Suprapubic skin (tissue), 4 donors: ENCODE results near the gene USP6NL. TPM values are rescaled to one million over a fixed set of nuclear protein-coding genes. Genes with fewer than 3 reads are reported as not detected.
A peak's percentile ranks its signal among the peaks of the same experiment; 100 is the strongest.
"Not testable (repeated sequence)": the region's sequence is repeated elsewhere in the genome, so short reads cannot be mapped to it uniquely, and the experiment has no call there.

Experiments
- DNase-seq, 2 donors: peaks; one replicate each; pipeline ENCODE4 v3.0.0-alpha.2; 2019; ENCODE audit warnings: low spot score in 2 of 2
- H3K27ac ChIP-seq: fragments of 200-600 bp; sonication (generic); one replicate; pipeline ENCODE4 v1.5.1; 2019
- H3K27me3 ChIP-seq: fragments of 200-600 bp; sonication (generic); one replicate; pipeline ENCODE4 v1.5.1; 2019
- H3K36me3 ChIP-seq: fragments of 200-600 bp; sonication (generic); one replicate; pipeline ENCODE4 v1.5.1; 2019
- H3K4me1 ChIP-seq: fragments of 200-600 bp; sonication (generic); one replicate; pipeline ENCODE4 v1.5.1; 2019
- H3K4me3 ChIP-seq: fragments of 200-600 bp; sonication (generic); one replicate; pipeline ENCODE4 v1.5.1; 2019; ENCODE audit warnings: mild to moderate bottlenecking
- H3K9me3 ChIP-seq: fragments of 200-600 bp; sonication (generic); one replicate; pipeline ENCODE4 v1.5.1; 2019
- CTCF ChIP-seq, 2 donors: fragments of 200-600 bp in 1 of 2; fragments of 450-650 bp in 1 of 2; sonication (generic) in 1 of 2; IDR thresholded peaks; one replicate each; pipeline ENCODE4 v1.5.1; 2016 to 2019; ENCODE audit warnings: antibody characterized with exemption in 2 of 2, mild to moderate bottlenecking in 1 of 2, moderate library complexity in 1 of 2
- EP300 ChIP-seq: sonication (generic); formaldehyde crosslinking; IDR thresholded peaks from one replicate; pipeline ENCODE4 v1.6.1; 2017; ENCODE audit warnings: antibody characterized with exemption
- POLR2A ChIP-seq, 2 donors: fragments of 450-650 bp; IDR thresholded peaks; one replicate each; pipeline ENCODE4 v1.6.1; 2017; ENCODE audit warnings: antibody characterized with exemption in 2 of 2, mild to moderate bottlenecking in 2 of 2, moderate library complexity in 2 of 2
- POLR2AphosphoS5 ChIP-seq, 3 donors: sonication (generic); formaldehyde crosslinking; IDR thresholded peaks; one replicate each; pipeline ENCODE4 v1.6.1; 2017; ENCODE audit warnings: antibody characterized with exemption in 3 of 3
- WGBS: methylation state at CpG from one replicate; pipeline ENCODE4 v1.1.5; 2018; 5-methylcytosine and 5-hydroxymethylcytosine counted together
- total RNA-seq, 4 donors: library from RNA; depleted of rRNA; stranded (reverse); fragments of >200 nt; gene quantifications; one replicate each; pipeline ENCODE4 v1.1.0, GENCODE V29; 2016

USP6NL gene
- total RNA-seq, 4 donors from 2014 or later = 23.2 to 33.8 (median 27.7) TPM

- Histone ChIP-seq H3K27ac (no peak overlapping the region), H3K36me3 (peaks cover 8% of the 10 kb centered on the region), H3K4me1 (no peaks in the 10 kb centered on the region), H3K27me3 (no peaks in the 10 kb centered on the region), H3K4me3 (no peak overlapping the region), H3K9me3 (no peaks in the 10 kb centered on the region)
- TF ChIP-seq EP300 = no peak
- TF ChIP-seq CTCF (IDR thresholded peaks at IDR 0.05) = no peak
- WGBS = 95% methylated on average over 7 of the region's 7 CpGs
- DNase-seq = no peak
Measured at GRCh38 chr10:11504566-11505285, 106.7 kb downstream of the USP6NL start.

- TF ChIP-seq POLR2AphosphoS5 (IDR thresholded peaks at IDR 0.05) (no peak), CTCF (IDR thresholded peaks at IDR 0.05) (no peak), POLR2A (IDR thresholded peaks at IDR 0.05) (no peak), EP300 (no peak)
- no peaks in the 10 kb centered on the region for H3K9me3 ChIP-seq
- H3K4me1 ChIP-seq = no peaks in the 10 kb centered on the region
- 81% methylated on average over 3 of the region's 3 CpGs for WGBS
- no peak for DNase-seq
- H3K4me3 ChIP-seq = no peak overlapping the region
- no peaks in the 10 kb centered on the region for H3K27me3 ChIP-seq
- H3K27ac ChIP-seq = no peak overlapping the region
- H3K36me3 ChIP-seq = no peaks in the 10 kb centered on the region
Measured at GRCh38 chr10:11501600-11501999, 109.8 kb downstream of the USP6NL start.

GRCh38 chr10:11499425-11500071 lies 111.9 kb downstream of the USP6NL start:
- DNase-seq = no peak
- WGBS = 95% methylated on average over 4 of the region's 4 CpGs

GRCh38 chr10:11498399-11498798 lies 113.1 kb downstream of the USP6NL start:
- Histone ChIP-seq H3K36me3 (peaks cover 9% of the 10 kb centered on the region), H3K9me3 (no peaks in the 10 kb centered on the region), H3K4me3 (no peak overlapping the region), H3K4me1 (no peaks in the 10 kb centered on the region), H3K27me3 (no peaks in the 10 kb centered on the region), H3K27ac (no peak overlapping the region)
- DNase-seq = no peak
- 92% methylated on average over 2 of the region's 2 CpGs for WGBS
- TF ChIP-seq CTCF (IDR thresholded peaks at IDR 0.05) (no peak), POLR2AphosphoS5 (IDR thresholded peaks at IDR 0.05) (no peak), EP300 (no peak), POLR2A (IDR thresholded peaks at IDR 0.05) (no peak)

More at GRCh38 chr10:11499425-11500071, 111.9 kb downstream of the USP6NL start:
- Histone ChIP-seq H3K9me3 (no peaks in the 10 kb centered on the region), H3K36me3 (peaks cover 2% of the 10 kb centered on the region), H3K4me3 (no peak overlapping the region), H3K4me1 (no peaks in the 10 kb centered on the region), H3K27me3 (no peaks in the 10 kb centered on the region), H3K27ac (no peak overlapping the region)
- no peak for TF ChIP-seq POLR2A (IDR thresholded peaks at IDR 0.05)
- no peak for TF ChIP-seq EP300
- no peak for TF ChIP-seq CTCF (IDR thresholded peaks at IDR 0.05)
- TF ChIP-seq POLR2AphosphoS5 (IDR thresholded peaks at IDR 0.05) = no peak

- TF ChIP-seq CTCF (IDR thresholded peaks at IDR 0.05) = peak in 1 of 2 donors; percentile 14
- H3K4me1 ChIP-seq, DNase-seq, H3K27ac ChIP-seq, H3K9me3 ChIP-seq, H3K4me3 ChIP-seq, H3K27me3 ChIP-seq: not testable (repeated sequence)
- H3K36me3 ChIP-seq = peaks cover 29% of the 10 kb centered on the region
- 77% methylated on average over 12 of the region's 13 CpGs for WGBS
Measured at GRCh38 chr10:11494923-11495322, 116.5 kb downstream of the USP6NL start.
